ENCODE results near the gene HTT. TPM values are rescaled to one million over a fixed set of nuclear protein-coding genes. Genes with fewer than 3 reads are reported as not detected.

HTT gene
- total RNA-seq, 1 experiment from 2014 or later = 85.4 TPM

DNA sequence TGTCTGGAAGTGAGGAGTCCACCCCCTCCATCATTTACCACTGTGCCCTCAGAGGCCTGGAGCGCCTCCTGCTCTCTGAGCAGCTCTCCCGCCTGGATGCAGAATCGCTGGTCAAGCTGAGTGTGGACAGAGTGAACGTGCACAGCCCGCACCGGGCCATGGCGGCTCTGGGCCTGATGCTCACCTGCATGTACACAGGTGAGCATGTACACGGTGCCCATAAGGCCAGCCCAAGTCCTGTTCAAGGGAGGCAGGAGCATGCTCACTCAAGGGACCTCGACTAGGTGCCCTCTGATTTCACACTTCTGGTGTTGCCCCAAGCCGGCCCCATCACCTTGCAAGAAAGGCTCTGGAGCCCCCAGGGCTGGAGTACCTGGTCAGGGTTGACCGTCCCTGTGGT is 161.1 kb downstream of the HTT start:
- no peak for TF ChIP-seq MXD4 (CRISPR knock-in tag; IDR thresholded peaks at IDR 0.05; ENCODE audit: borderline replicate concordance)
- no peak for TF ChIP-seq NFATC4 (CRISPR knock-in tag; IDR thresholded peaks at IDR 0.05)
- TF ChIP-seq, protein P1, sequence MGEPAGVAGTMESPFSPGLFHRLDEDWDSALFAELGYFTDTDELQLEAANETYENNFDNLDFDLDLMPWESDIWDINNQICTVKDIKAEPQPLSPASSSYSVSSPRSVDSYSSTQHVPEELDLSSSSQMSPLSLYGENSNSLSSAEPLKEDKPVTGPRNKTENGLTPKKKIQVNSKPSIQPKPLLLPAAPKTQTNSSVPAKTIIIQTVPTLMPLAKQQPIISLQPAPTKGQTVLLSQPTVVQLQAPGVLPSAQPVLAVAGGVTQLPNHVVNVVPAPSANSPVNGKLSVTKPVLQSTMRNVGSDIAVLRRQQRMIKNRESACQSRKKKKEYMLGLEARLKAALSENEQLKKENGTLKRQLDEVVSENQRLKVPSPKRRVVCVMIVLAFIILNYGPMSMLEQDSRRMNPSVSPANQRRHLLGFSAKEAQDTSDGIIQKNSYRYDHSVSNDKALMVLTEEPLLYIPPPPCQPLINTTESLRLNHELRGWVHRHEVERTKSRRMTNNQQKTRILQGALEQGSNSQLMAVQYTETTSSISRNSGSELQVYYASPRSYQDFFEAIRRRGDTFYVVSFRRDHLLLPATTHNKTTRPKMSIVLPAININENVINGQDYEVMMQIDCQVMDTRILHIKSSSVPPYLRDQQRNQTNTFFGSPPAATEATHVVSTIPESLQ (CRISPR knock-in tag; IDR thresholded peaks at IDR 0.05) = no peak
- TF ChIP-seq SMAD4 (CRISPR knock-in tag; IDR thresholded peaks at IDR 0.05) = no peak
- no peak for TF ChIP-seq TEAD1 (CRISPR knock-in tag; IDR thresholded peaks at IDR 0.05)
- TF ChIP-seq NFE2L1 (CRISPR knock-in tag; IDR thresholded peaks at IDR 0.05) = no peak
- no peak for TF ChIP-seq NR3C1 (CRISPR knock-in tag; conservative IDR thresholded peaks at IDR 0.05; ENCODE audit: low read depth)
- TF ChIP-seq MYBL2 (CRISPR knock-in tag; IDR thresholded peaks at IDR 0.05) = no peak
- TF ChIP-seq, protein P2, sequence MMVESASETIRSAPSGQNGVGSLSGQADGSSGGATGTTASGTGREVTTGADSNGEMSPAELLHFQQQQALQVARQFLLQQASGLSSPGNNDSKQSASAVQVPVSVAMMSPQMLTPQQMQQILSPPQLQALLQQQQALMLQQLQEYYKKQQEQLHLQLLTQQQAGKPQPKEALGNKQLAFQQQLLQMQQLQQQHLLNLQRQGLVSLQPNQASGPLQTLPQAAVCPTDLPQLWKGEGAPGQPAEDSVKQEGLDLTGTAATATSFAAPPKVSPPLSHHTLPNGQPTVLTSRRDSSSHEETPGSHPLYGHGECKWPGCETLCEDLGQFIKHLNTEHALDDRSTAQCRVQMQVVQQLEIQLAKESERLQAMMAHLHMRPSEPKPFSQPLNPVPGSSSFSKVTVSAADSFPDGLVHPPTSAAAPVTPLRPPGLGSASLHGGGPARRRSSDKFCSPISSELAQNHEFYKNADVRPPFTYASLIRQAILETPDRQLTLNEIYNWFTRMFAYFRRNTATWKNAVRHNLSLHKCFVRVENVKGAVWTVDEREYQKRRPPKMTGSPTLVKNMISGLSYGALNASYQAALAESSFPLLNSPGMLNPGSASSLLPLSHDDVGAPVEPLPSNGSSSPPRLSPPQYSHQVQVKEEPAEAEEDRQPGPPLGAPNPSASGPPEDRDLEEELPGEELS (CRISPR knock-in tag; IDR thresholded peaks at IDR 0.05) = no peak
- TF ChIP-seq, protein P3, sequence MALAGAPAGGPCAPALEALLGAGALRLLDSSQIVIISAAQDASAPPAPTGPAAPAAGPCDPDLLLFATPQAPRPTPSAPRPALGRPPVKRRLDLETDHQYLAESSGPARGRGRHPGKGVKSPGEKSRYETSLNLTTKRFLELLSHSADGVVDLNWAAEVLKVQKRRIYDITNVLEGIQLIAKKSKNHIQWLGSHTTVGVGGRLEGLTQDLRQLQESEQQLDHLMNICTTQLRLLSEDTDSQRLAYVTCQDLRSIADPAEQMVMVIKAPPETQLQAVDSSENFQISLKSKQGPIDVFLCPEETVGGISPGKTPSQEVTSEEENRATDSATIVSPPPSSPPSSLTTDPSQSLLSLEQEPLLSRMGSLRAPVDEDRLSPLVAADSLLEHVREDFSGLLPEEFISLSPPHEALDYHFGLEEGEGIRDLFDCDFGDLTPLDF (CRISPR knock-in tag; IDR thresholded peaks at IDR 0.05) = no peak
- no peak for TF ChIP-seq CBFB (CRISPR knock-in tag; IDR thresholded peaks at IDR 0.05; ENCODE audit: low read depth)
- no peak for TF ChIP-seq PRRX2 (CRISPR knock-in tag; IDR thresholded peaks at IDR 0.05)
- TF ChIP-seq, protein P4, sequence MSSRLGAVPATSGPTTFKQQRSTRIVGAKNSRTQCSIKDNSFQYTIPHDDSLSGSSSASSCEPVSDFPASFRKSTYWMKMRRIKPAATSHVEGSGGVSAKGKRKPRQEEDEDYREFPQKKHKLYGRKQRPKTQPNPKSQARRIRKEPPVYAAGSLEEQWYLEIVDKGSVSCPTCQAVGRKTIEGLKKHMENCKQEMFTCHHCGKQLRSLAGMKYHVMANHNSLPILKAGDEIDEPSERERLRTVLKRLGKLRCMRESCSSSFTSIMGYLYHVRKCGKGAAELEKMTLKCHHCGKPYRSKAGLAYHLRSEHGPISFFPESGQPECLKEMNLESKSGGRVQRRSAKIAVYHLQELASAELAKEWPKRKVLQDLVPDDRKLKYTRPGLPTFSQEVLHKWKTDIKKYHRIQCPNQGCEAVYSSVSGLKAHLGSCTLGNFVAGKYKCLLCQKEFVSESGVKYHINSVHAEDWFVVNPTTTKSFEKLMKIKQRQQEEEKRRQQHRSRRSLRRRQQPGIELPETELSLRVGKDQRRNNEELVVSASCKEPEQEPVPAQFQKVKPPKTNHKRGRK (CRISPR knock-in tag; IDR thresholded peaks at IDR 0.05; ENCODE audit: borderline replicate concordance) = no peak
- TF ChIP-seq, protein P5, sequence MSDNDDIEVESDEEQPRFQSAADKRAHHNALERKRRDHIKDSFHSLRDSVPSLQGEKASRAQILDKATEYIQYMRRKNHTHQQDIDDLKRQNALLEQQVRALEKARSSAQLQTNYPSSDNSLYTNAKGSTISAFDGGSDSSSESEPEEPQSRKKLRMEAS (CRISPR knock-in tag; IDR thresholded peaks at IDR 0.05) = no peak
- no peak for TF ChIP-seq NR1H2 (CRISPR knock-in tag; IDR thresholded peaks at IDR 0.05)
- TF ChIP-seq ZNF423 (CRISPR knock-in tag; IDR thresholded peaks at IDR 0.05) = no peak
- no peak for TF ChIP-seq OVOL2 (CRISPR knock-in tag; IDR thresholded peaks at IDR 0.05; ENCODE audit: borderline replicate concordance)
- TF ChIP-seq, protein P6, sequence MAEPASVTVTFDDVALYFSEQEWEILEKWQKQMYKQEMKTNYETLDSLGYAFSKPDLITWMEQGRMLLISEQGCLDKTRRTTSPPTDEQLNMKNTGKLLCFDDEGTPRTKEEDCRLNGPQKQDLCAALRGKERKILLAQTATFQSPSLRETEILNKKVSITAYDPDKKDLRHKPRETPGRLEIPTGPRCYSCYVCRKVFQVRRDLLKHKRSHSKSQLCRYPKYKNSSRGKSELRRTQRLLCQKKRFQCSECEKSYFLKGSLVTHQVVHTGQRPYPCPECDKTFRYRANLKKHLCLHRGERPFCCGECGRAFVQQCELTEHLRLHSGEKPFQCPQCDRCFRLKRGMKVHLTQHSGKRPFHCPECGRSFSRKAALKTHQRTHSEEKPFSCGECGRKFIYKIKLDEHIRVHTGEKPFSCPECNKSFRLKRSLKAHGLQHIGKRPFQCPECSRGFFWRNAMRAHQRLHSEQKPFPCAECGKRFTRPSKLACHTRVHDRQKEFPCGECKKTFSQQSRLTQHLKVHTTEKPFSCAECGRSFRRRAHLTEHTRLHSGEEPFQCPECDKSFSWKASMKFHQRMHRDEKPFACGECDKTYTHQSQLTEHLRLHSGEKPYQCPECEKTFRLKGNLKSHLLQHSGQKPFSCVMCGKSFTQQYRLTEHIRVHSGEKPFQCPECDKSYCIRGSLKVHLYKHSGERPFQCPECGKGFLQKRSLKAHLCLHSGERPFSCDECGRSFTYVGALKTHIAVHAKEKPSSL (CRISPR knock-in tag; conservative IDR thresholded peaks at IDR 0.05) = no peak
- no peak for TF ChIP-seq GABPB1 (CRISPR knock-in tag; IDR thresholded peaks at IDR 0.05)
- CTCF ChIA-PET = interaction anchor here (2.6 kb wide), 1 partner anchor 83 kb away, joined by 8 read pairs; no protein-coding TSS in a partner anchor
- no peak overlapping the region for H3K4me3 Mint-ChIP-seq
- ATAC-seq (no peak), DNase-seq (ENCODE audit: low spot score) (no peak)
- H3K4me1 Mint-ChIP-seq = peaks cover 15% of the 10 kb centered on the region
- no peaks in the 10 kb centered on the region for H3K9me3 Mint-ChIP-seq
- H3K27ac Mint-ChIP-seq = no peak overlapping the region
- peaks cover 20% of the 10 kb centered on the region for H3K27me3 Mint-ChIP-seq (ENCODE audit: low read depth)
- H3K36me3 Mint-ChIP-seq = peaks cover 54% of the 10 kb centered on the region
- POLR2A ChIA-PET = no interaction called here

Measured in WTC11 (cell line).